SH-SY5Y (cell line): ENCODE data around the gene ASB4.

ENCODE experiments used
- GATA2 ChIP-seq: IDR thresholded peaks from 2 replicates; pipeline ENCODE4 v1.6.1; 2011; ENCODE audit warnings: mild to moderate bottlenecking, low read depth, low read length
- GATA3 ChIP-seq: IDR thresholded peaks from 2 replicates; pipeline ENCODE4 v1.6.1; 2011; ENCODE audit warnings: low read depth, mild to moderate bottlenecking, low read length, moderate library complexity

GRCh38 chr7:95441042-95441823 lies 44.5 kb upstream of the ASB4 start:
- no peak for TF ChIP-seq GATA2
- TF ChIP-seq GATA3: no peak
